ENCODE data around the gene FCRLB. TPM values are rescaled to one million over a fixed set of nuclear protein-coding genes. Genes with fewer than 3 reads are reported as not detected.

The FCRLB gene
- total and polyA plus RNA-seq, 3 experiments from 2014 or later, result 0.24 to 2.2 (median 0.33) TPM

GRCh38 chr1:161707503-161707902 is 13.8 kb upstream of the FCRLB start:
- CTCF ChIA-PET, result interaction anchor here (0.8 to 1.1 kb wide), 2 partner anchors 19 to 34 kb away, joined by 3 to 4 read pairs; no protein-coding TSS in a partner anchor
- H3K4me1 ChIP-seq (ENCODE audit: insufficient read depth, low read length), result no peaks in the 10 kb centered on the region
- H3K4me3 Mint-ChIP-seq, result no peak overlapping the region
- H3K4me1 Mint-ChIP-seq, result no peaks in the 10 kb centered on the region
- H3K4me3 ChIP-seq (ENCODE audit: low read length), result no peak overlapping the region
- peaks cover 0 to 4% (median 0%) of the 10 kb centered on the region in 3 donors for H3K36me3 Mint-ChIP-seq
- H3K36me3 ChIP-seq (ENCODE audit: insufficient read depth, low read length), result no peaks in the 10 kb centered on the region
- no peak for DNase-seq
- H3K9me3 Mint-ChIP-seq, result no peaks in the 10 kb centered on the region
- no peak overlapping the region for H3K27ac Mint-ChIP-seq
- H3K27me3 ChIP-seq (ENCODE audit: insufficient read depth, low read length, poor library complexity, severe bottlenecking), result no peaks in the 10 kb centered on the region
- POLR2A ChIA-PET, result no interaction called here
- H3K27me3 Mint-ChIP-seq, result peaks cover 2 to 4% of the 10 kb centered on the region in 2 donors
- no peak overlapping the region for H3K27ac ChIP-seq (ENCODE audit: low read depth, low read length)
- no peaks in the 10 kb centered on the region for H3K9me3 ChIP-seq (ENCODE audit: low read length)

DNA sequence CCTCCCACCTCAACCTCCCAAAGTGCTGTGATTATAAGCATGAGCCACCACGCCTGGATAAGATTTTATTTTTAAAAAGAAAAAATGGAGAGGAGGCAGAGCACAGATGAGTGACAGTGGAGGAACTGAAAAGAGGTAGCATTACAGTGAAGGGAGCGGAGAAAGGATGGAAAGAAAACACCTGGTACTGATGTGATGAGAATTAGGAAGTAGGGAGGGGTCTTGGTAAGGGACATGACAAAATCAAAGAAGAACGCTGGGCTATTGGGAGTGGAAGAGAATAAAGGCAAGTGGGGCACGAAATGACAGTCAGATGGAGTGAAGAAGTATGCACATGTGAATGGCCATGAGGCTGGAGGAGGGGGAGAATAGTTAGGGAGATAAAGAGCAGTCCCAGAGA is 12.0 kb upstream of the FCRLB start:
- no peaks in the 10 kb centered on the region for H3K9me3 Mint-ChIP-seq
- Histone ChIP-seq H3K9me3 (ENCODE audit: low read length) (no peaks in the 10 kb centered on the region), H3K27ac (ENCODE audit: low read depth, low read length) (no peak overlapping the region), H3K36me3 (ENCODE audit: insufficient read depth, low read length) (no peaks in the 10 kb centered on the region), H3K27me3 (ENCODE audit: insufficient read depth, low read length, poor library complexity, severe bottlenecking) (no peaks in the 10 kb centered on the region), H3K4me3 (ENCODE audit: low read length) (no peak overlapping the region), H3K4me1 (ENCODE audit: insufficient read depth, low read length) (no peaks in the 10 kb centered on the region)
- ChIA-PET POLR2A (no interaction called here), CTCF (no interaction called here)
- H3K27ac Mint-ChIP-seq, result no peak overlapping the region
- DNase-seq, result no peak
- no peak overlapping the region for H3K4me3 Mint-ChIP-seq
- H3K27me3 Mint-ChIP-seq, result peaks cover 2 to 4% of the 10 kb centered on the region in 2 donors
- H3K36me3 Mint-ChIP-seq, result peaks cover 0 to 4% (median 0%) of the 10 kb centered on the region in 3 donors
- H3K4me1 Mint-ChIP-seq, result no peaks in the 10 kb centered on the region

- no peak for DNase-seq
- H3K27ac ChIP-seq (ENCODE audit: low read depth, low read length), result no peak overlapping the region
- Mint-ChIP-seq H3K27ac (no peak overlapping the region), H3K4me1 (no peaks in the 10 kb centered on the region), H3K4me3 (no peak overlapping the region), H3K27me3 (peaks cover 2 to 4% of the 10 kb centered on the region in 2 donors), H3K36me3 (peaks cover 0 to 4% (median 0%) of the 10 kb centered on the region in 3 donors), H3K9me3 (no peaks in the 10 kb centered on the region)
- H3K27me3 ChIP-seq (ENCODE audit: insufficient read depth, low read length, poor library complexity, severe bottlenecking), result no peaks in the 10 kb centered on the region
- H3K9me3 ChIP-seq (ENCODE audit: low read length), result no peaks in the 10 kb centered on the region
- no peaks in the 10 kb centered on the region for H3K4me1 ChIP-seq (ENCODE audit: insufficient read depth, low read length)
- H3K4me3 ChIP-seq (ENCODE audit: low read length), result no peak overlapping the region
- CTCF ChIA-PET, result no interaction called here
- POLR2A ChIA-PET, result no interaction called here
- H3K36me3 ChIP-seq (ENCODE audit: insufficient read depth, low read length), result no peaks in the 10 kb centered on the region
Measured at GRCh38 chr1:161710560-161710959, 10.8 kb upstream of the FCRLB start.

DNA sequence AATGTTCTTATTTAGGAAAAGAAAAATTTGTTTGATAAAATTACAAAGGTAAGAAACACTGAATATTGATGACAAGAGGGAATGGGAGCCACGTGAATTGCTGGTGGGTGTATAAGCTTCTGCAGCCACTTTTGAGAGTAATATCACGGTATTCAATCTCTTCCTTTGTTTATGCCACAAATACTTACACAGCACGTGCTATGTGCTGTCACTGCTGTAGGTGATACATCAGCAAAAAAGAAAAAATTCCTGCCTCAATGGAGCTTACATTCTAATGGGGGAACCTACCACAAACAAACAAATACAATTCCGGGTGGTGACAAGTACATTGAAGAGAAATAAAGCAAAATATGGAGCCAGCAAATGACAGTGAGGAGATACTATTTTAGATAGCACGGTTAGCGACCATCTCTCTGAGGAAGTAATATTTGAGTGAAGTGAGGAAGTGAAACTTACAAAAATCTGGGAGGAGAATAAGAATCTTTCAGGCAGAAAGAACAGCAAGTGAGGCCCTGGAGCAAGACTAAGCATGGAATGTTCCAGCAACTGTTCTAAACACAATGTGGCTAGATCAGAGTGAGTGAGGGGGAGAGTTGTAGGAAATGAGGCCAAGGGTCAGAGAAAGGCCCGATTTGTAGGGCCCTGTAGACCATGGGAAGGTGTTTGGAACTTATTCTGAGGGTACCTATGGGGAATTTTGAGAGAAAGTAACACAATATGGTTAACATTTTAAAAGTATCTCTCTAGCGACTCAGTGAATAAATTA is 2.6 kb upstream of the FCRLB start:
- Mint-ChIP-seq H3K9me3 (no peaks in the 10 kb centered on the region), H3K27me3 (peaks cover 0 to 2% of the 10 kb centered on the region in 2 donors), H3K4me3 (peak overlapping the region in 1 of 7 donors; percentile 22), H3K27ac (peak overlapping the region in 1 of 8 donors; percentile 15), H3K4me1 (peaks cover 0 to 9% (median 0%) of the 10 kb centered on the region in 3 donors), H3K36me3 (no peaks in the 10 kb centered on the region)
- peaks cover 6% of the 10 kb centered on the region for H3K4me1 ChIP-seq (ENCODE audit: insufficient read depth, low read length)
- ChIA-PET CTCF (interaction anchor here (1.3 kb wide), 1 partner anchor 20 kb away, joined by 3 read pairs; no protein-coding TSS in a partner anchor), POLR2A (no interaction called here)
- no peak overlapping the region for H3K27ac ChIP-seq (ENCODE audit: low read depth, low read length)
- no peak overlapping the region for H3K4me3 ChIP-seq (ENCODE audit: low read length)
- H3K27me3 ChIP-seq (ENCODE audit: insufficient read depth, low read length, poor library complexity, severe bottlenecking), result no peaks in the 10 kb centered on the region
- H3K9me3 ChIP-seq (ENCODE audit: low read length), result no peaks in the 10 kb centered on the region
- DNase-seq, result no peak
- H3K36me3 ChIP-seq (ENCODE audit: insufficient read depth, low read length), result no peaks in the 10 kb centered on the region

DNA sequence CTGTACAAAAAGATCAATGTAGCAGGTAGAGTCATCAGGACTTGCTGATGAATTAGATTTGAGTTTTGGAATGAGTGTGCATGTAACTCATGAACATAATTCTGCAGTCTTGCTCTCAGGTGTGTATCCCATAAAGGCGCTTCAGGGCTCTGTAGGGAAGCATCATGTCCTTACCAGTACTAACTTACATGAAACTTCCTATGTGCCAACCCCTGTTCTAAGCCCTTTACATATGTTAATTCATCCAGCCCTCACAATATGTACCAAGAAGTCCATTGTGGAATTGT is 2.1 kb upstream of the FCRLB start:
- Mint-ChIP-seq H3K36me3 (no peaks in the 10 kb centered on the region), H3K27ac (no peak overlapping the region), H3K27me3 (peaks cover 0 to 2% of the 10 kb centered on the region in 2 donors), H3K4me3 (no peak overlapping the region), H3K4me1 (peaks cover 0 to 9% (median 0%) of the 10 kb centered on the region in 3 donors), H3K9me3 (no peaks in the 10 kb centered on the region)
- CTCF ChIA-PET, result interaction anchor here (1.3 kb wide), 1 partner anchor 19 kb away, joined by 3 read pairs; no protein-coding TSS in a partner anchor
- Histone ChIP-seq H3K4me1 (ENCODE audit: insufficient read depth, low read length) (peaks cover 6% of the 10 kb centered on the region), H3K27ac (ENCODE audit: low read depth, low read length) (no peak overlapping the region), H3K27me3 (ENCODE audit: insufficient read depth, low read length, poor library complexity, severe bottlenecking) (no peaks in the 10 kb centered on the region), H3K9me3 (ENCODE audit: low read length) (no peaks in the 10 kb centered on the region), H3K4me3 (ENCODE audit: low read length) (no peak overlapping the region), H3K36me3 (ENCODE audit: insufficient read depth, low read length) (no peaks in the 10 kb centered on the region)
- POLR2A ChIA-PET, result no interaction called here
- DNase-seq, result no peak

DNA sequence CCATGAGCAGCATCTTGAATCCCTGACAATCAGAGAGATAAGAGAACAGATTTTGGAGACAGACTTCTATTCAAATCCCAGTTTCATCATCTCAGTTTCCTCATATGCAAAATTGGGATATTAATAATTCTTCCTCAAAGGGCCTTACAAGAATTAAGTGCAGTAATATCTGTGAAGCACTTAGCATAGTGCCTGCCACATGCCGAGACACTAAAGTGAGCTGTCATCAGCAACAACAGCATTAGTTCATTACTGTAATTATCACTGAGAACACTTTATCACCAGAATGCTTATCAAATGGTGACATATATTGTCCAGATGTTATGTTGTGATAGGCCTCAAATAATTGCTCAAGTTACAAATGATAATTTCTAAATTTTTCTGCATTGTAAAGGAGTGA is 922 bp upstream of the FCRLB start:
- H3K4me3 ChIP-seq (ENCODE audit: low read length), result no peak overlapping the region
- DNase-seq, result no peak
- ChIA-PET POLR2A (no interaction called here), CTCF (no interaction called here)
- peaks cover 6% of the 10 kb centered on the region for H3K4me1 ChIP-seq (ENCODE audit: insufficient read depth, low read length)
- Mint-ChIP-seq H3K27me3 (peaks cover 0 to 2% of the 10 kb centered on the region in 2 donors), H3K36me3 (no peaks in the 10 kb centered on the region), H3K27ac (no peak overlapping the region), H3K4me1 (peaks cover 5 to 16% (median 6%) of the 10 kb centered on the region in 3 donors), H3K9me3 (no peaks in the 10 kb centered on the region), H3K4me3 (peak overlapping the region in 1 of 7 donors; percentile 18)
- H3K36me3 ChIP-seq (ENCODE audit: insufficient read depth, low read length), result no peaks in the 10 kb centered on the region
- no peak overlapping the region for H3K27ac ChIP-seq (ENCODE audit: low read depth, low read length)
- H3K27me3 ChIP-seq (ENCODE audit: insufficient read depth, low read length, poor library complexity, severe bottlenecking), result no peaks in the 10 kb centered on the region
- H3K9me3 ChIP-seq (ENCODE audit: low read length), result no peaks in the 10 kb centered on the region

GRCh38 chr1:161721738-161722343 is 497 bp downstream of the FCRLB start:
- no peaks in the 10 kb centered on the region for H3K27me3 ChIP-seq (ENCODE audit: insufficient read depth, low read length, poor library complexity, severe bottlenecking)
- Mint-ChIP-seq H3K4me3 (no peak overlapping the region), H3K36me3 (peaks cover 0 to 6% (median 0%) of the 10 kb centered on the region in 3 donors), H3K4me1 (peaks cover 10 to 24% (median 14%) of the 10 kb centered on the region in 3 donors), H3K27ac (peak overlapping the region in 1 of 8 donors; percentile 52), H3K9me3 (no peaks in the 10 kb centered on the region), H3K27me3 (peaks cover 0 to 2% of the 10 kb centered on the region in 2 donors)
- no peak for DNase-seq
- no peak overlapping the region for H3K4me3 ChIP-seq (ENCODE audit: low read length)
- H3K36me3 ChIP-seq (ENCODE audit: insufficient read depth, low read length), result no peaks in the 10 kb centered on the region
- no peaks in the 10 kb centered on the region for H3K9me3 ChIP-seq (ENCODE audit: low read length)
- H3K27ac ChIP-seq (ENCODE audit: low read depth, low read length), result peak overlapping the region; percentile 28
- ChIA-PET POLR2A (no interaction called here), CTCF (interaction anchor here (1.9 kb wide), 1 partner anchor 17 kb away, joined by 5 read pairs; no protein-coding TSS in a partner anchor)
- peaks cover 6% of the 10 kb centered on the region for H3K4me1 ChIP-seq (ENCODE audit: insufficient read depth, low read length)

DNA sequence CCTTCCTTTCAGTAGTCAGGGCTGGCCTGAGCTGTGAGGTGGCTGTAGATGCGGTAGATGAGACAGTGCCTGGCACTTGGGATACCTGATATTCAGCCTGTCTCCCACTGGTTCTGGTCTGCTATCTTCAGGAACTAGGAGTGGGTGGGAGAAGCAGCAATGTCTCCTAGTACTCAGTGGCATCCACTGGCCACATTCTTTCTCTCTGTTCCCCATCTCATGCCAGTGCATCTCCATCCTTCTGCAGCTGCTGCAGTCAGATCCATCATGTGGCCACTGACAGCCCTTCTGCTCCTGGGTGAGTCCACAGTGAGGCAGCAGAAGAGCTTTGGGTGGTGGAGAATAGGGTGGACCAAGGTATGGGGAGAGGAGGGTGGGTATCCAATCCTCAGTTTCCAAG is 1.1 kb downstream of the FCRLB start:
- CTCF ChIA-PET, result interaction anchor here (1.9 kb wide), 1 partner anchor 16 kb away, joined by 5 read pairs; no protein-coding TSS in a partner anchor
- H3K27me3 Mint-ChIP-seq, result peaks cover 0 to 2% of the 10 kb centered on the region in 2 donors
- H3K4me1 ChIP-seq (ENCODE audit: insufficient read depth, low read length), result peaks cover 6% of the 10 kb centered on the region

More for the DNA sequence above, 1.1 kb downstream of the FCRLB start:
- H3K27me3 ChIP-seq (ENCODE audit: insufficient read depth, low read length, poor library complexity, severe bottlenecking), result no peaks in the 10 kb centered on the region
- no peak overlapping the region for H3K4me3 ChIP-seq (ENCODE audit: low read length)
- Mint-ChIP-seq H3K4me3 (no peak overlapping the region), H3K27ac (peak overlapping the region in 1 of 8 donors; percentile 24), H3K9me3 (no peaks in the 10 kb centered on the region), H3K36me3 (peaks cover 0 to 6% (median 0%) of the 10 kb centered on the region in 3 donors), H3K4me1 (peaks cover 10 to 24% (median 14%) of the 10 kb centered on the region in 3 donors)
- DNase-seq, result no peak
- no peak overlapping the region for H3K27ac ChIP-seq (ENCODE audit: low read depth, low read length)
- POLR2A ChIA-PET, result no interaction called here
- H3K9me3 ChIP-seq (ENCODE audit: low read length), result no peaks in the 10 kb centered on the region
- H3K36me3 ChIP-seq (ENCODE audit: insufficient read depth, low read length), result no peaks in the 10 kb centered on the region

Measured in CD8-positive, alpha-beta memory T cell (primary cell).